ENCODE results near the gene MBTPS1. TPM values are rescaled to one million over a fixed set of nuclear protein-coding genes. Genes with fewer than 3 reads are reported as not detected.
A peak's percentile ranks its signal among the peaks of the same experiment; 100 is the strongest.

Gene MBTPS1
- total and polyA plus RNA-seq, 11 donors, result 37.2 to 91.4 (median 67.7) TPM

GRCh38 chr16:84007520-84007919 lies 109.2 kb downstream of the MBTPS1 start:
- no peak overlapping the region for H3K27ac ChIP-seq
- DNase-seq, result peak in 1 of 5 donors; percentile 11
- H3K4me1 ChIP-seq, result no peaks in the 10 kb centered on the region
- no peak for ATAC-seq
- H3K9me3 ChIP-seq, result no peaks in the 10 kb centered on the region
- intact Hi-C loops (cut with DNase I), result loop anchor here in 1 of 10 donors (5.0 kb wide), 1 partner anchor 40 kb away; no protein-coding TSS in a partner anchor
- peaks cover 0 to 7% (median 0%) of the 10 kb centered on the region in 9 donors for H3K27me3 ChIP-seq
- WGBS, 4 donors, result 79 to 86% (median 81%) methylated on average over 4 of the region's 4 CpGs
- H3K4me3 ChIP-seq, result no peak overlapping the region
- H3K36me3 ChIP-seq, result no peaks in the 10 kb centered on the region
- TF ChIP-seq, protein P1, sequence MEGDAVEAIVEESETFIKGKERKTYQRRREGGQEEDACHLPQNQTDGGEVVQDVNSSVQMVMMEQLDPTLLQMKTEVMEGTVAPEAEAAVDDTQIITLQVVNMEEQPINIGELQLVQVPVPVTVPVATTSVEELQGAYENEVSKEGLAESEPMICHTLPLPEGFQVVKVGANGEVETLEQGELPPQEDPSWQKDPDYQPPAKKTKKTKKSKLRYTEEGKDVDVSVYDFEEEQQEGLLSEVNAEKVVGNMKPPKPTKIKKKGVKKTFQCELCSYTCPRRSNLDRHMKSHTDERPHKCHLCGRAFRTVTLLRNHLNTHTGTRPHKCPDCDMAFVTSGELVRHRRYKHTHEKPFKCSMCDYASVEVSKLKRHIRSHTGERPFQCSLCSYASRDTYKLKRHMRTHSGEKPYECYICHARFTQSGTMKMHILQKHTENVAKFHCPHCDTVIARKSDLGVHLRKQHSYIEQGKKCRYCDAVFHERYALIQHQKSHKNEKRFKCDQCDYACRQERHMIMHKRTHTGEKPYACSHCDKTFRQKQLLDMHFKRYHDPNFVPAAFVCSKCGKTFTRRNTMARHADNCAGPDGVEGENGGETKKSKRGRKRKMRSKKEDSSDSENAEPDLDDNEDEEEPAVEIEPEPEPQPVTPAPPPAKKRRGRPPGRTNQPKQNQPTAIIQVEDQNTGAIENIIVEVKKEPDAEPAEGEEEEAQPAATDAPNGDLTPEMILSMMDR (IDR thresholded peaks at IDR 0.05), result no peak
- no peak for TF ChIP-seq POLR2A (IDR thresholded peaks at IDR 0.05)

DNA sequence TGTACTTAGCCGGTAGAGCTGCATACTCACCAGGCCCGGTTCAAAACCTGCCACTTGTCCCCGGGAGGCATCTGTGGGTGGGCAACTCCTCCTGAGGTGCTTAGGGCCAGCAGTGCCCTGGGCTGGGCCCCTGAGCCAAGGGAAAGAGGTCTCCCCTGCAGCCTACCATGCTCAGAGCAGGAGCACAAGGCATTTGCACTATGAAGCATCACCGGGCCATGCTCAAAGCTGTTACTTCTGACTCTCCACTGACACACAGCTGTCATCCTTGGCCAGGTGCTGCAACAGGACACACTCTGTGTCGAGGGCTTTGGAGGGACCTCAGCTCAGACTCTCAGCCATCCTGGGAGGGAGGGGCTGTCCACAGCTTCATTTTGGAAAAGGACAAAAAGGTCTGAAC lies 111.4 kb downstream of the MBTPS1 start:
- H3K4me1 ChIP-seq, result no peaks in the 10 kb centered on the region
- WGBS, 4 donors, result 70 to 80% (median 76%) methylated on average over 4 to 5 of the region's 5 CpGs
- H3K27me3 ChIP-seq, result peaks cover 0 to 7% (median 0%) of the 10 kb centered on the region in 9 donors
- no peaks in the 10 kb centered on the region for H3K36me3 ChIP-seq
- TF ChIP-seq POLR2A (IDR thresholded peaks at IDR 0.05), result no peak
- no peaks in the 10 kb centered on the region for H3K9me3 ChIP-seq
- H3K4me3 ChIP-seq, result no peak overlapping the region
- H3K27ac ChIP-seq, result no peak overlapping the region
- intact Hi-C loops (cut with DNase I), result loop anchor here in 1 of 10 donors (5.0 kb wide), 1 partner anchor 42 kb away; no protein-coding TSS in a partner anchor
- DNase-seq (peak in 1 of 5 donors; percentile 20), ATAC-seq (no peak)

GRCh38 chr16:84004442-84004841 lies 112.3 kb downstream of the MBTPS1 start:
- WGBS, 4 donors, result 77 to 85% (median 82%) methylated on average over 7 of the region's 7 CpGs
- Histone ChIP-seq H3K27ac (no peak overlapping the region), H3K4me1 (no peaks in the 10 kb centered on the region), H3K27me3 (peaks cover 0 to 7% (median 0%) of the 10 kb centered on the region in 9 donors), H3K36me3 (no peaks in the 10 kb centered on the region), H3K4me3 (no peak overlapping the region), H3K9me3 (no peaks in the 10 kb centered on the region)
- TF ChIP-seq, protein P1 (IDR thresholded peaks at IDR 0.05), result no peak
- no peak for TF ChIP-seq POLR2A (IDR thresholded peaks at IDR 0.05)
- intact Hi-C loops (cut with DNase I), result no loop called here
- ATAC-seq (no peak), DNase-seq (no peak)

Other genes with a start within 250 kb of the MBTPS1 start
- gene MLYCD, start 217.8 kb downstream of the MBTPS1 start, total RNA-seq, result 10 to 100 TPM; 22.5 to 65.3 (median 40.2) TPM
- gene MLYCD, start 217.8 kb downstream of the MBTPS1 start, polyA plus RNA-seq, result 10 to 100 TPM; 19.4 to 21.8 TPM
- gene OSGIN1, start 163.7 kb downstream of the MBTPS1 start, total RNA-seq, result 10 to 100 TPM in 2 of 9 donors, 1 to 10 TPM in 7; 3.3 to 11.0 (median 7.0) TPM
- gene OSGIN1, start 163.7 kb downstream of the MBTPS1 start, polyA plus RNA-seq, result 10 to 100 TPM in 1 of 2 donors, 1 to 10 TPM in 1; 7.4 to 12.8 TPM
- 1 to 10 TPM in 2 of 9 donors, under 1 TPM in 5, not detected in 2; 0.24 to 1.3 (median 0.77) TPM for gene NECAB2, start 148.7 kb downstream of the MBTPS1 start, total RNA-seq
- 1 to 10 TPM; 1.2 to 2.1 TPM for gene NECAB2, start 148.7 kb downstream of the MBTPS1 start, polyA plus RNA-seq
- gene SLC38A8, start 74.1 kb downstream of the MBTPS1 start, total RNA-seq, result 1 to 10 TPM in 3 of 9 donors, under 1 TPM in 4, not detected in 2; 0.29 to 5.8 (median 0.63) TPM
- gene SLC38A8, start 74.1 kb downstream of the MBTPS1 start, polyA plus RNA-seq, result 10 to 100 TPM in 1 of 2 donors, not detected in 1; 25.3 TPM
- gene HSDL1, start 28.2 kb upstream of the MBTPS1 start, total RNA-seq, result 10 to 100 TPM; 15.8 to 46.8 (median 23.4) TPM
- gene HSDL1, start 28.2 kb upstream of the MBTPS1 start, polyA plus RNA-seq, result 10 to 100 TPM; 12.8 to 16.1 TPM
- gene DNAAF1, start 28.4 kb upstream of the MBTPS1 start, total RNA-seq, result under 1 TPM in 3 of 9 donors, not detected in 6; 0.20 to 0.32 (median 0.25) TPM
- under 1 TPM; 0.15 to 0.38 TPM for gene DNAAF1, start 28.4 kb upstream of the MBTPS1 start, polyA plus RNA-seq
- gene TAF1C, start 70.1 kb upstream of the MBTPS1 start, total RNA-seq, result 10 to 100 TPM; 16.3 to 24.3 (median 21.8) TPM
- 10 to 100 TPM; 22.6 to 34.4 TPM for gene TAF1C, start 70.1 kb upstream of the MBTPS1 start, polyA plus RNA-seq
- gene ADAD2, start 74.2 kb upstream of the MBTPS1 start, total RNA-seq, result 1 to 10 TPM in 2 of 9 donors, under 1 TPM in 4, not detected in 3; 0.21 to 1.3 (median 0.58) TPM
- 1 to 10 TPM in 1 of 2 donors, under 1 TPM in 1; 0.36 to 1.2 TPM for gene ADAD2, start 74.2 kb upstream of the MBTPS1 start, polyA plus RNA-seq
- not detected for gene KCNG4, start 123.1 kb upstream of the MBTPS1 start, total RNA-seq
- not detected for gene KCNG4, start 123.1 kb upstream of the MBTPS1 start, polyA plus RNA-seq
- gene WFDC1, start 177.9 kb upstream of the MBTPS1 start, total RNA-seq, result 1 to 10 TPM in 6 of 9 donors, under 1 TPM in 3; 0.50 to 5.4 (median 1.6) TPM
- 1 to 10 TPM; 1.2 to 2.1 TPM for gene WFDC1, start 177.9 kb upstream of the MBTPS1 start, polyA plus RNA-seq

Measured in heart left ventricle (tissue), 16 donors.